GM19328 (cell line): ENCODE data around the gene CHPF2.

Source experiments
- ATAC-seq: cut with Tn5 transposase; IDR thresholded peaks from one replicate; pipeline ENCODE4 v1.9.1; 2021; ENCODE audit warnings: mild to moderate bottlenecking, moderate library complexity; ENCODE audit not compliant: unreplicated experiment

Gene CHPF2

GRCh38 chr7:151205730-151206129 lies 26.6 kb upstream of the CHPF2 start:
- ATAC-seq, result no peak

- no peak for ATAC-seq
Observed at GRCh38 chr7:151206914-151207313, 25.4 kb upstream of the CHPF2 start.

GRCh38 chr7:151207315-151207714 lies 25.0 kb upstream of the CHPF2 start:
- no peak for ATAC-seq

- no peak for ATAC-seq
Observed at GRCh38 chr7:151207804-151208203, 24.5 kb upstream of the CHPF2 start.

- ATAC-seq, result no peak
Observed at GRCh38 chr7:151208253-151208862, 23.9 kb upstream of the CHPF2 start.

GRCh38 chr7:151209588-151209987 lies 22.7 kb upstream of the CHPF2 start:
- ATAC-seq, result no peak

- no peak for ATAC-seq
Observed at GRCh38 chr7:151210087-151210854, 22.0 kb upstream of the CHPF2 start, which contains the start of gene H2BK1. H2BK1 (minus strand) TSS chr7:151210488; CDS start chr7:151210318, 170 bp downstream.

GRCh38 chr7:151211155-151211772 lies 21.0 kb upstream of the CHPF2 start:
- no peak for ATAC-seq

GRCh38 chr7:151212626-151213025 lies 19.7 kb upstream of the CHPF2 start:
- ATAC-seq, result no peak

- ATAC-seq, result no peak
Observed at GRCh38 chr7:151213826-151214225, 18.5 kb upstream of the CHPF2 start.

- ATAC-seq, result no peak
Observed at GRCh38 chr7:151215396-151215795, 16.9 kb upstream of the CHPF2 start.

- no peak for ATAC-seq
Observed at GRCh38 chr7:151218170-151218569, 14.1 kb upstream of the CHPF2 start.

- no peak for ATAC-seq
Observed at GRCh38 chr7:151223728-151224127, 8.6 kb upstream of the CHPF2 start.

- ATAC-seq, result no peak
Observed at GRCh38 chr7:151225948-151226510, 6.3 kb upstream of the CHPF2 start.

GRCh38 chr7:151226560-151226874 lies 5.8 kb upstream of the CHPF2 start:
- no peak for ATAC-seq

GRCh38 chr7:151226875-151227782 lies 5.2 kb upstream of the CHPF2 start, which contains the start of gene ABCF2:
ABCF2 (minus strand) TSS chr7:151227205; CDS start chr7:151226458, 747 bp downstream.
- ATAC-seq, result peak; percentile 100

- ATAC-seq, result no peak
Observed at GRCh38 chr7:151228024-151228866, 4.0 kb upstream of the CHPF2 start.

- no peak for ATAC-seq
Observed at GRCh38 chr7:151229249-151229648, 3.0 kb upstream of the CHPF2 start.

- ATAC-seq, result no peak
Observed at GRCh38 chr7:151231080-151231479, 1.2 kb upstream of the CHPF2 start.
